ENCODE measurements around the gene MRPL14.
"Not testable (repeated sequence)": the region's sequence is repeated elsewhere in the genome, so short reads cannot be mapped to it uniquely, and the experiment has no call there.

The MRPL14 gene

GRCh38 chr6:44156494-44157151 is 29.4 kb upstream of the MRPL14 start:
- H3K27ac Mint-ChIP-seq = no peak overlapping the region
- no peaks in the 10 kb centered on the region for H3K9me3 Mint-ChIP-seq
- peaks cover 1% of the 10 kb centered on the region for H3K4me1 Mint-ChIP-seq
- H3K27me3 Mint-ChIP-seq = no peaks in the 10 kb centered on the region
- H3K4me3 Mint-ChIP-seq = no peak overlapping the region
- H3K36me3 Mint-ChIP-seq = peaks cover 2% of the 10 kb centered on the region

GRCh38 chr6:44154067-44154466 is 26.8 kb upstream of the MRPL14 start:
- Mint-ChIP-seq H3K36me3 (peaks cover 4% of the 10 kb centered on the region), H3K4me1 (peaks cover 9% of the 10 kb centered on the region), H3K27ac (no peak overlapping the region), H3K27me3 (no peaks in the 10 kb centered on the region), H3K4me3 (no peak overlapping the region), H3K9me3 (no peaks in the 10 kb centered on the region)

- peaks cover 8% of the 10 kb centered on the region for H3K36me3 Mint-ChIP-seq
- no peak overlapping the region for H3K27ac Mint-ChIP-seq
Measured at GRCh38 chr6:44152533-44152932, 25.3 kb upstream of the MRPL14 start.

GRCh38 chr6:44152109-44152461 is 24.8 kb upstream of the MRPL14 start:
- Mint-ChIP-seq H3K27ac (no peak overlapping the region), H3K4me3 (no peak overlapping the region), H3K36me3 (peaks cover 8% of the 10 kb centered on the region), H3K9me3 (no peaks in the 10 kb centered on the region), H3K27me3 (no peaks in the 10 kb centered on the region), H3K4me1 (peaks cover 9% of the 10 kb centered on the region)

More at GRCh38 chr6:44152533-44152932, 25.3 kb upstream of the MRPL14 start:
- Mint-ChIP-seq H3K4me3 (no peak overlapping the region), H3K4me1 (peaks cover 9% of the 10 kb centered on the region), H3K9me3 (no peaks in the 10 kb centered on the region), H3K27me3 (no peaks in the 10 kb centered on the region)

GRCh38 chr6:44151348-44152108 is 24.3 kb upstream of the MRPL14 start:
- H3K4me1 Mint-ChIP-seq = peaks cover 9% of the 10 kb centered on the region
- no peaks in the 10 kb centered on the region for H3K9me3 Mint-ChIP-seq
- no peak overlapping the region for H3K4me3 Mint-ChIP-seq
- H3K27me3 Mint-ChIP-seq = no peaks in the 10 kb centered on the region
- no peak overlapping the region for H3K27ac Mint-ChIP-seq
- peaks cover 8% of the 10 kb centered on the region for H3K36me3 Mint-ChIP-seq

- H3K27ac Mint-ChIP-seq = no peak overlapping the region
- H3K4me3 Mint-ChIP-seq = no peak overlapping the region
- H3K36me3 Mint-ChIP-seq = peaks cover 9% of the 10 kb centered on the region
- H3K27me3 Mint-ChIP-seq = no peaks in the 10 kb centered on the region
- no peaks in the 10 kb centered on the region for H3K9me3 Mint-ChIP-seq
- peaks cover 9% of the 10 kb centered on the region for H3K4me1 Mint-ChIP-seq
Measured at GRCh38 chr6:44150317-44150917, 23.2 kb upstream of the MRPL14 start.

- H3K9me3 Mint-ChIP-seq = no peaks in the 10 kb centered on the region
- no peaks in the 10 kb centered on the region for H3K27me3 Mint-ChIP-seq
- H3K36me3 Mint-ChIP-seq = peaks cover 9% of the 10 kb centered on the region
- H3K4me3 Mint-ChIP-seq = no peak overlapping the region
- no peak overlapping the region for H3K27ac Mint-ChIP-seq
- peaks cover 9% of the 10 kb centered on the region for H3K4me1 Mint-ChIP-seq
Measured at GRCh38 chr6:44149369-44150012, 22.2 kb upstream of the MRPL14 start.

GRCh38 chr6:44148306-44148705 is 21.1 kb upstream of the MRPL14 start:
- Mint-ChIP-seq H3K36me3 (peaks cover 9% of the 10 kb centered on the region), H3K9me3 (no peaks in the 10 kb centered on the region), H3K27ac (no peak overlapping the region)

GRCh38 chr6:44147256-44147655 is 20.0 kb upstream of the MRPL14 start:
- Mint-ChIP-seq H3K4me3 (no peak overlapping the region), H3K36me3 (peaks cover 7% of the 10 kb centered on the region), H3K9me3 (no peaks in the 10 kb centered on the region), H3K27ac (no peak overlapping the region), H3K4me1 (peaks cover 9% of the 10 kb centered on the region), H3K27me3 (no peaks in the 10 kb centered on the region)

More at GRCh38 chr6:44148306-44148705, 21.1 kb upstream of the MRPL14 start:
- Mint-ChIP-seq H3K4me3 (no peak overlapping the region), H3K4me1 (peaks cover 9% of the 10 kb centered on the region), H3K27me3 (no peaks in the 10 kb centered on the region)

GRCh38 chr6:44146685-44147084 is 19.4 kb upstream of the MRPL14 start:
- Mint-ChIP-seq H3K27me3 (no peaks in the 10 kb centered on the region), H3K4me3 (no peak overlapping the region), H3K9me3 (no peaks in the 10 kb centered on the region), H3K4me1 (peaks cover 9% of the 10 kb centered on the region), H3K27ac (no peak overlapping the region), H3K36me3 (peaks cover 7% of the 10 kb centered on the region)

GRCh38 chr6:44145839-44146238 is 18.6 kb upstream of the MRPL14 start:
- H3K27ac Mint-ChIP-seq = no peak overlapping the region
- no peaks in the 10 kb centered on the region for H3K27me3 Mint-ChIP-seq
- H3K9me3 Mint-ChIP-seq = no peaks in the 10 kb centered on the region
- H3K4me3 Mint-ChIP-seq = no peak overlapping the region
- H3K4me1 Mint-ChIP-seq = peaks cover 3% of the 10 kb centered on the region
- peaks cover 10% of the 10 kb centered on the region for H3K36me3 Mint-ChIP-seq

GRCh38 chr6:44144536-44144935 is 17.3 kb upstream of the MRPL14 start:
- not testable (repeated sequence) for H3K9me3 Mint-ChIP-seq, H3K27ac Mint-ChIP-seq, H3K4me3 Mint-ChIP-seq, H3K4me1 Mint-ChIP-seq, H3K27me3 Mint-ChIP-seq
- H3K36me3 Mint-ChIP-seq = peaks cover 10% of the 10 kb centered on the region

- Mint-ChIP-seq H3K4me3 (no peak overlapping the region), H3K27ac (no peak overlapping the region), H3K36me3 (peaks cover 6% of the 10 kb centered on the region), H3K4me1 (no peaks in the 10 kb centered on the region), H3K9me3 (no peaks in the 10 kb centered on the region), H3K27me3 (no peaks in the 10 kb centered on the region)
Measured at GRCh38 chr6:44143731-44144130, 16.5 kb upstream of the MRPL14 start.

- no peak overlapping the region for H3K27ac Mint-ChIP-seq
- peaks cover 5% of the 10 kb centered on the region for H3K36me3 Mint-ChIP-seq
- H3K27me3 Mint-ChIP-seq = no peaks in the 10 kb centered on the region
- no peaks in the 10 kb centered on the region for H3K9me3 Mint-ChIP-seq
- H3K4me1 Mint-ChIP-seq = no peaks in the 10 kb centered on the region
- H3K4me3 Mint-ChIP-seq = no peak overlapping the region
Measured at GRCh38 chr6:44142835-44143234, 15.6 kb upstream of the MRPL14 start.

GRCh38 chr6:44139351-44139743 is 12.1 kb upstream of the MRPL14 start:
- Mint-ChIP-seq H3K27ac (no peak overlapping the region), H3K4me1 (no peaks in the 10 kb centered on the region), H3K27me3 (no peaks in the 10 kb centered on the region), H3K4me3 (no peak overlapping the region), H3K9me3 (no peaks in the 10 kb centered on the region), H3K36me3 (peaks cover 6% of the 10 kb centered on the region)

All from activated naive CD4-positive, alpha-beta T cell treated with anti-CD3 and anti-CD28 coated beads, Interleukin-2, amount 50 U/mL, for 24 hours (primary cell).